ENCODE measurements around the gene PLD3.

The PLD3 gene

GRCh38 chr19:40410030-40410389 is 61.5 kb downstream of the PLD3 start:
- no peak for DNase-seq
- H3K36me3 ChIP-seq, result no peaks in the 10 kb centered on the region
- no peaks in the 10 kb centered on the region for H3K27me3 ChIP-seq
- H3K4me3 ChIP-seq, result no peak overlapping the region
- TF ChIP-seq CTCF (IDR thresholded peaks at IDR 0.05), result no peak
- peaks cover 0 to 16% (median 13%) of the 10 kb centered on the region in 4 donors for H3K4me1 ChIP-seq
- intact Hi-C loops (cut with DNase I; ENCODE audit: low total_unique reads), result no loop called here
- H3K27ac ChIP-seq, result no peak overlapping the region
- no peaks in the 10 kb centered on the region for H3K9me3 ChIP-seq

- TF ChIP-seq CTCF (IDR thresholded peaks at IDR 0.05), result no peak
- no peak overlapping the region for H3K4me3 ChIP-seq
Observed at GRCh38 chr19:40411125-40411842, 62.8 kb downstream of the PLD3 start.

GRCh38 chr19:40411958-40412499 is 63.5 kb downstream of the PLD3 start:
- peak overlapping the region in 1 of 2 donors; percentile 26 for H3K27ac ChIP-seq
- H3K9me3 ChIP-seq, result no peaks in the 10 kb centered on the region
- no peak overlapping the region for H3K4me3 ChIP-seq
- H3K4me1 ChIP-seq, result peaks cover 0 to 16% (median 11%) of the 10 kb centered on the region in 4 donors
- H3K36me3 ChIP-seq, result no peaks in the 10 kb centered on the region
- no peak for DNase-seq
- no peak for TF ChIP-seq CTCF (IDR thresholded peaks at IDR 0.05)
- no peaks in the 10 kb centered on the region for H3K27me3 ChIP-seq
- intact Hi-C loops (cut with DNase I; ENCODE audit: low total_unique reads), result no loop called here

More at GRCh38 chr19:40411125-40411842, 62.8 kb downstream of the PLD3 start:
- H3K9me3 ChIP-seq, result no peaks in the 10 kb centered on the region
- no peak for DNase-seq
- peak overlapping the region in 1 of 2 donors; percentile 26 for H3K27ac ChIP-seq
- H3K36me3 ChIP-seq, result no peaks in the 10 kb centered on the region
- no peaks in the 10 kb centered on the region for H3K27me3 ChIP-seq
- peaks cover 0 to 16% (median 11%) of the 10 kb centered on the region in 4 donors for H3K4me1 ChIP-seq
- intact Hi-C loops (cut with DNase I; ENCODE audit: low total_unique reads), result no loop called here

GRCh38 chr19:40412866-40413265 is 64.4 kb downstream of the PLD3 start:
- no peak for DNase-seq
- TF ChIP-seq CTCF (IDR thresholded peaks at IDR 0.05), result no peak
- H3K9me3 ChIP-seq, result no peaks in the 10 kb centered on the region
- H3K27ac ChIP-seq, result no peak overlapping the region
- H3K4me1 ChIP-seq, result peaks cover 0 to 16% (median 11%) of the 10 kb centered on the region in 4 donors
- H3K4me3 ChIP-seq, result no peak overlapping the region
- no peaks in the 10 kb centered on the region for H3K27me3 ChIP-seq
- H3K36me3 ChIP-seq, result no peaks in the 10 kb centered on the region
- intact Hi-C loops (cut with DNase I; ENCODE audit: low total_unique reads), result no loop called here

GRCh38 chr19:40413291-40413845 is 64.9 kb downstream of the PLD3 start, which contains the start of gene PRX:
Gene PRX (minus strand): TSS chr19:40413378. CDS start chr19:40407932, 5,446 bp downstream.
- Histone ChIP-seq H3K36me3 (no peaks in the 10 kb centered on the region), H3K4me1 (peaks cover 0 to 16% (median 11%) of the 10 kb centered on the region in 4 donors), H3K27ac (no peak within 1 kb of the TSS), H3K9me3 (no peaks in the 10 kb centered on the region), H3K4me3 (no peak within 1 kb of the TSS), H3K27me3 (no peaks in the 10 kb centered on the region)
- intact Hi-C loops (cut with DNase I; ENCODE audit: low total_unique reads), result no loop called here
- DNase-seq, result no peak
- no peak for TF ChIP-seq CTCF (IDR thresholded peaks at IDR 0.05)

Measured in tibial artery (tissue), 4 donors.